Kidney (tissue), 14 donors: ENCODE measurements around the gene UPK2. TPM values are rescaled to one million over a fixed set of nuclear protein-coding genes. Genes with fewer than 3 reads are reported as not detected.

Experiments
- DNase-seq, 5 donors: peaks; one replicate each; pipeline ENCODE4 v3.0.0-alpha.2; 2013 to 2020
- FAIRE-seq: peaks from 2 replicates; lab custom pipeline; 2012; peaks lifted over from hg19 to GRCh38; lab: Jason Lieb, UNC
- H3K27ac ChIP-seq, 2 donors: one replicate each; pipeline ENCODE4 v1.7.0; 2013; ENCODE audit warnings: low read depth in 2 of 2, low read length in 2 of 2, inconsistent platforms in 1 of 2
- H3K27me3 ChIP-seq: one replicate; pipeline ENCODE4 v1.7.1; 2013; ENCODE audit warnings: low read length, inconsistent platforms; ENCODE audit not compliant: control insufficient read depth, insufficient read depth
- H3K36me3 ChIP-seq, 3 donors: one replicate each; pipeline versions ENCODE4 v1.7.0 to v1.7.1; 2013; ENCODE audit warnings: low read length in 3 of 3, control low read depth in 1 of 3, inconsistent platforms in 1 of 3; ENCODE audit not compliant: insufficient read depth in 3 of 3, control insufficient read depth in 2 of 3
- H3K4me1 ChIP-seq, 3 donors: one replicate each; pipeline versions ENCODE4 v1.7.0 to v1.7.1; 2013; ENCODE audit warnings: low read length in 3 of 3, inconsistent platforms in 1 of 3, low read depth in 1 of 3; ENCODE audit not compliant: control insufficient read depth in 2 of 3, insufficient read depth in 2 of 3
- H3K4me3 ChIP-seq, 3 donors: one replicate each; pipeline versions ENCODE4 v1.7.0 to v1.8.1; 2013; ENCODE audit warnings: low read length in 3 of 3, control low read depth in 1 of 3, inconsistent platforms in 1 of 3
- H3K9ac ChIP-seq, 3 donors: one replicate each; pipeline versions ENCODE4 v1.7.0 to v1.7.1; 2013; ENCODE audit warnings: low read length in 3 of 3, control low read depth in 1 of 3, inconsistent platforms in 1 of 3
- H3K9me3 ChIP-seq, 3 donors: one replicate each; pipeline versions ENCODE4 v1.7.0 to v1.7.1; 2013; ENCODE audit warnings: low read length in 3 of 3, control low read depth in 1 of 3, inconsistent platforms in 1 of 3; ENCODE audit not compliant: control insufficient read depth in 2 of 3, insufficient read depth in 1 of 3
- intact Hi-C: fragments of 100-400 bp; cut with DNase I; formaldehyde crosslinking; loops from one replicate; pipeline ENCODE4 v1.11.1; 2022
- polyA plus RNA-seq: library from polyadenylated mRNA; stranded (reverse); fragments of 350-450 nt; fragmentation: Illumina TruSeq; extraction: RNeasy Lipid Tissue Mini Kit (QIAGEN cat#74804); gene quantifications from one replicate; pipeline ENCODE4 v1.2.3, GENCODE V29; 2014; ENCODE audit warnings: low read depth, low replicate concordance; ENCODE audit not compliant: insufficient read depth
- total RNA-seq: library from RNA; stranded (reverse); fragmentation: NEBNext Ultra II Directional; extraction: Animal tissue kit (Norgen Biotek cat#: 25700); gene quantifications from one replicate; pipeline ENCODE4 v1.2.1, GENCODE V29; 2021
- TF ChIP-seq, protein P1 (sequence below): IDR thresholded peaks from 3 replicates; pipeline ENCODE4 v1.5.1; 2012; ENCODE audit warnings: mild to moderate bottlenecking, moderate library complexity, borderline replicate concordance; ENCODE audit not compliant: insufficient read depth; ENCODE audit errors: extremely low read depth
- donor health status: control.
- donor health status: control.
- donor health status: control.
- donor health status: control.
- donor health status: control.
- donor health status: DM: yes; HTN: yes; CAD: no.
- donor health status: Normal renal cell carcinoma (clear cell type).

UPK2 gene
- total and polyA plus RNA-seq, 2 donors from 2014 or later: not detected

DNA sequence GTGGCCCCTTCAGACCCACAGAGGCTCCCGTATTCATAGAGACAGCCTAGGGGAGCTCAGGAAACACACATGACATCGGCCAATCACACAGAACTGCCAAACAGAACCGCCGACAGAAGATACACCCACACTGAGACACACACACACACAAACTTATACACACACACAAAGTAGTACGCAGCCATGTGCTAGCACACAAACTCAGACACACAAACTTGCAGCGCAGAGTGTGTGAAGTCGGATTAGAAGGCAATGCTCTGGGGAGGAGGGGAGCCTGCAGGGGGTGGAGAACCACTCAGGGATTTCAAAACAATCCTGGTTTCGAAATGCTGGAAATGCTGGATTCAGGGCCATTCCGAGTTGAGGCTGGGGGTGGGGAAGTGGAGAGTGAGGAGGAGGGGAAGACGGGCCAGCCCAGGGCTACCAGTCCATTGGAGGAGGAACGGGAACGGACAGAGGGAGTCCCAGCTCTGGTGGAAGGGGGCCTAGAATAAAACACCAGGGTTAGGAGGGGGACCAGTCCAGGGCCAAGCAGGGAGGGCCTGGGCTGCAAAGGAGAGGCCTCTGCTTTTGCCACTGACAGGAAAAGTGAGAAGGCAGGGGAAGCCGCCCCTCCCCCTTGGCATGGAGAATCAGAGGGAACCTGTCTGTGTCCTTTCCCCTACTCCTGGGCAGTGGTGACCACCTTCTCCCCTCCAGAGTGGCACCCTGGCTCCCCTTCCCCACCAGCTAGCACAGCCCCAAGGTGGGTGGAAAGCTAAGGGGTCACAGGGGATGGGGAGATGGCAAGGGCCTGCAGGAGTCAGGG is 34.8 kb upstream of the UPK2 start:
- Histone ChIP-seq H3K4me1 (peaks cover 4 to 71% (median 56%) of the 10 kb centered on the region in 3 donors), H3K36me3 (no peaks in the 10 kb centered on the region), H3K9me3 (no peaks in the 10 kb centered on the region), H3K4me3 (peak overlapping the region in 2 of 3 donors; percentile 43 to 92), H3K27me3 (no peaks in the 10 kb centered on the region), H3K27ac (peak overlapping the region; percentile 85 to 96), H3K9ac (peak overlapping the region in 2 of 3 donors; percentile 56 to 71)
- TF ChIP-seq, protein P1, sequence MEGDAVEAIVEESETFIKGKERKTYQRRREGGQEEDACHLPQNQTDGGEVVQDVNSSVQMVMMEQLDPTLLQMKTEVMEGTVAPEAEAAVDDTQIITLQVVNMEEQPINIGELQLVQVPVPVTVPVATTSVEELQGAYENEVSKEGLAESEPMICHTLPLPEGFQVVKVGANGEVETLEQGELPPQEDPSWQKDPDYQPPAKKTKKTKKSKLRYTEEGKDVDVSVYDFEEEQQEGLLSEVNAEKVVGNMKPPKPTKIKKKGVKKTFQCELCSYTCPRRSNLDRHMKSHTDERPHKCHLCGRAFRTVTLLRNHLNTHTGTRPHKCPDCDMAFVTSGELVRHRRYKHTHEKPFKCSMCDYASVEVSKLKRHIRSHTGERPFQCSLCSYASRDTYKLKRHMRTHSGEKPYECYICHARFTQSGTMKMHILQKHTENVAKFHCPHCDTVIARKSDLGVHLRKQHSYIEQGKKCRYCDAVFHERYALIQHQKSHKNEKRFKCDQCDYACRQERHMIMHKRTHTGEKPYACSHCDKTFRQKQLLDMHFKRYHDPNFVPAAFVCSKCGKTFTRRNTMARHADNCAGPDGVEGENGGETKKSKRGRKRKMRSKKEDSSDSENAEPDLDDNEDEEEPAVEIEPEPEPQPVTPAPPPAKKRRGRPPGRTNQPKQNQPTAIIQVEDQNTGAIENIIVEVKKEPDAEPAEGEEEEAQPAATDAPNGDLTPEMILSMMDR: no peak
- peak; percentile 46 to 93 (median 77) for DNase-seq
- FAIRE-seq: no peak
- intact Hi-C loops: no loop called here

DNA sequence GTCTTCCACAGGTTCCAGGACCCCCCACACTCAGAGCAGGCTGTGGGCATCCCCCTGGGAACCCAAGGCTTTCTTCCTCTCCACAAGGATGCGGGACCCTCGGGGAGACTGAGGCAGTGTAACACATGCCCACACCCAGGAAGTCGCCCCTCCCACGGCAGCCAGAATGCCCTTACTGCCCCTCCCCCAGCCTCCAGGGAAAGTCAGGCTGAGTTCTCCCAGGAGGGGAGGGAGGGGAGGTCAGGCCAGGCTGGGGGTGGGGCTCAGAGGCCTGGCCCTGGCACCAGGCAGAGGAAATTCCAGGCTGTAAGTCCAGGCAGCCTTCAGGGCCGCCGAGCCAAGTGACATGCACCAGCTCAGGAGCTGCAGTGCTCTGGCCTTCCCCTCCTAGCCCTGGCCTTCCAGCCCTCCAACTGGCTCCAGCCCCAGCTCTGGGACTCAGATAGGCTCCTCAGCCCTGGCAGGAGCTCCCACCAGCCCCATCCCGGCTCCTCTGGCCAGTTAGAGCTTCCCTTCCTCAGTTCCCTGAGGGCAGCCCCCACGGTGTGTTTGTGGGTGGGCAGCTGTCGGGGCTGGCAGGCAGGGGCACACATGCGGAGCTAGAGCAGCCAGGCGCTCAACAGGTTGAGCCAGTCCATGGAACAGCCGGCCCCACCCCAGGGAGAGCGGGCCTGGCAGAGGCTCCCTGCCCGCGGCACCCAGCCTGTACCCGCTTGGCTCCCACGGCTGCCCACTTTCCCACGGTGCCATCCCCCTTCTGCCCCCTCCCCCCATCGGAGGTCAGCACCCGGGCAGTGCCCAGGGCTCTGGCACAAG is 34.0 kb upstream of the UPK2 start:
- intact Hi-C loops: no loop called here
- Histone ChIP-seq H3K4me1 (peaks cover 4 to 65% (median 47%) of the 10 kb centered on the region in 3 donors), H3K9ac (peak overlapping the region in 2 of 3 donors; percentile 56 to 95), H3K27me3 (no peaks in the 10 kb centered on the region), H3K4me3 (peak overlapping the region in 2 of 3 donors; percentile 43 to 92), H3K27ac (peak overlapping the region; percentile 85 to 96), H3K36me3 (no peaks in the 10 kb centered on the region), H3K9me3 (no peaks in the 10 kb centered on the region)
- DNase-seq (peak; percentile 59 to 96 (median 72)), FAIRE-seq (no peak)
- TF ChIP-seq, protein P1: no peak

DNA sequence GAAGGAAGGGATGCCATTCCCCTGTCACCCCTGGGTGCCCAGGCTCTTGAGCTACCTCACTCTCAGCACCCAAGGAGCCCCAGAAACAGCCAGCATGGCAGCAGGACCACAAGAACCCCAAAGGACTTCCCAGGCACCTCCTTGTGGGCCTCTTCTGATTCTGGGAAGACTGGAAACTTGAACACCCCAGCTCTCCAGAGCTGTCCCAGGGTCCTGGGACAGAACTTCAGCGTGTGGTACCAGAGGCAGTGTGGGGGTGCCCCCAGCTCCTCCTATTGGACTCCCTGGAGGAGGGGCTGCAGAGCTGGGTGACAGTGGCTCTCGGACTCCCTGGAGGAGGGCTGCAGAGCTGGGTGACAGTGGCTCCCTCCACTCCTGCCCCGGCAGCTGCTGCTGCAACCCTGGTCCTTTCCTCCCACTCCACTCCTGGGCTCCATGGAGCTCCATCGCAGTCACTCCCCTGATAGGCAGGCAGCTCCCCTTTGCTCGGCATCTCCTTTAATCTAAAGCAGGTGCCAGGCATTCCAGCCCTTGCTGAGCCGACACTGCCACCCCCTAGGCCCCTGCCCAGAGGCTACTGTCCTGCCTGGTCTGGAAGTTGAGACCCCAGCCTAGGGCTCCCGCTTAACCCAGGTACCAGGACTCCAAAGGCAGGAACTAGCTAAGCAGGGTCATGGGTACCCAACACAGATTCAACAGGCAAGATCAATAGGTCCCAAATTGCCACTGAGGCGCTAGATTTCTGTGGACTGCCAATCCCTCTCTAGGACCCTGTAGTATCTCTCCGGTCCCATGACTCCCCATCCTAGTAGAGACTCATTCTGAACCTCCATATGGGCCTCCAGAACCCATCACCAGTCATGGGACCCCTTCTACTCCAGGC is 33.1 kb upstream of the UPK2 start:
- Histone ChIP-seq H3K4me3 (peak overlapping the region; percentile 22 to 92 (median 86)), H3K4me1 (peaks cover 4 to 64% (median 39%) of the 10 kb centered on the region in 3 donors), H3K27ac (peak overlapping the region; percentile 85 to 96), H3K36me3 (no peaks in the 10 kb centered on the region), H3K27me3 (no peaks in the 10 kb centered on the region), H3K9ac (peak overlapping the region in 2 of 3 donors; percentile 95 to 96), H3K9me3 (no peaks in the 10 kb centered on the region)
- TF ChIP-seq, protein P1: no peak
- DNase-seq (peak in 2 of 5 donors; percentile 58 to 77), FAIRE-seq (no peak)
- intact Hi-C loops: no loop called here
